Measurements from ENCODE around the gene DLEU7.

DLEU7 gene

GRCh38 chr13:50843257-50844083, at the start of gene DLEU7:
DLEU7 (minus strand) TSS chr13:50843692; CDS start chr13:50843646, 46 bp downstream.
- no peak for DNase-seq (ENCODE audit: low spot score)

DNA sequence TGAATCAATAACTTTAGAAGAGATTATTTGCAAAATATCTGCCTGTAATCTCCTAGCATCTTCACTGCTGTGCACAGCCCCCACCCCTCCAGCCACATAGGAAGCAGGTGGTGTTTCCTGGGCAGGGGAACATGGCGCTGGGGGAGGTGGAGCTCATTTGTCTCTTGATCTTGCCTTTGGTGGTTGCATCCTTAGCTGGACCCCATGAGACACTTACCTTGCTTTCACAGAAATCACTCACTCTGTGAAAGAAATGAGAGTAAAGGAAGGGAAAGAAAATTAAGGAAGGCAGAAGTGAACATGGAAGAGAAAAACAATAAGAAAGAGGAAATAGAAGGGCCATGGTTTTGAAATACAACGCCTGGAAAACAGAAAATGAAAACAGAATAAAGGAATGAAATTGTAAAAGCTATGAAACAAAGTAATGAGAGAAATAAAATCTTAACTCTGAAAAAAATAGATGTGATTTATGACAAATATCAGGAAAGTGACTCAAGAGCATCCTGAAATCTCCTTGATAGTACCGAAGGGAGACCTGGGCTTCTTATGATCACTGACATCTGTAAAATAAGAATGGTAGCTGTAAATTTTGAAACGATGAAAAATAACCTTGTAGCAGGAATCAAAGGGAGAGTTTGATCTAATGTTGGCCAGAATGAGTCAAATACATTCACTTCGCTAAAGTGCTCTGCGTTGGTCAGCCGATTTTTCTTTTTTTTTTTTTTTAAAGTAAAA, 48.9 kb upstream of the DLEU7 start:
- no peak for DNase-seq (ENCODE audit: low spot score)

DNA sequence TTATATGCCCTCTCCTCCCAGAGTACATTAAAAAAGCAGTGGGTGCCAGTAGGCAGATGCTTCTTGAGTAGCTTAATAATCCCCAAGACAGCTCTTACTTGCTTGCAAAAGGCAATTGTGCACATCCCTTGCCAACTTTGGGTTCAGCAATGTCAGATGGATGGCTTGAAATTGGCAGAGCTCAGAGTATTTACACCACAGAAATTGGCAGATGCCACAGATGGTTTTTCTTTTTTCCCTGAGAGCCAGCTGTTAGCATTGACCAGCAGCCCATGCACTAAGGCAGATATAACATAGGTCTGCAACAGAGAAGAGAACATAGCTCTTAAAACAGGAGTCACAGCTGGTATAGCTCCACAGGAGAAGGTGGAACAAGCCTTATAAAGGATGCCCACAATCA, 47.7 kb upstream of the DLEU7 start:
- no peak for DNase-seq (ENCODE audit: low spot score)

- DNase-seq (ENCODE audit: low spot score): no peak
Observed at GRCh38 chr13:50889317-50889716, 45.8 kb upstream of the DLEU7 start.

DNA sequence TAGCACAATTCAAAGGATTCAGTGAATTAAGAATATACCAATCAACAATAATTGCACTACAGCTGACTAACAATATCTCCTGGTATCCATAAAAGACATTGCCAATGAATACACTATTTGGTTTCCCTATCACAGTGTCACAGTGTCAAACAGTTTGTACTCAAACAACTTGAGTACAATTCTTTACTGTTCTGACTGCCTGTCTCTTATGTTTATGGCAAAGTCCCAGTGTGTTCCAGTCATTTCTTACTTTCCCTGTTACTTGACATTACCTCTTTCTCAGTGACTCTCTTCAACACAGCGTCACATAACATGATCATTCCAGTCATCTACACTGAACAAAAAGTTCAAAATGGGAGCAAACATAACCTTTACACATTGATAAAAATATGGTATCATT, 44.9 kb upstream of the DLEU7 start:
- DNase-seq (ENCODE audit: low spot score): no peak

DNA sequence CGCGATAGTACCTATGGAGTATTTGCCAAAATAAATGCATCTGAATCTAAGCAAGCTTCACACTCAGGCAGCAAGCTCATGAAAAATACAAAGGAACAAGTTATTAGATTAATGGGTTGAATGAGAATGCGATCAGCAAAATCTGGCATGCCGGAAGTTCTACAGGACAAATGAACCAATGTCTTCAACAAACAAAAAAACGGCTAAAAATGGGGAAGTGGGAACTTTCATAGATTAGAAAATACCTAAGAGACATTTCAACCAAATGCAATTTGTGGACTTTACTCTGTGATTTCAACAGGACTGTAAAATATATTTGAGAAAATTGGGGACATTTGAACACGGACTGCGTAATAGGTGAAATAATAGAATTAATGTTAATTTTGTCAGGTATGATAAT, 43.7 kb upstream of the DLEU7 start:
- no peak for DNase-seq (ENCODE audit: low spot score)

DNA sequence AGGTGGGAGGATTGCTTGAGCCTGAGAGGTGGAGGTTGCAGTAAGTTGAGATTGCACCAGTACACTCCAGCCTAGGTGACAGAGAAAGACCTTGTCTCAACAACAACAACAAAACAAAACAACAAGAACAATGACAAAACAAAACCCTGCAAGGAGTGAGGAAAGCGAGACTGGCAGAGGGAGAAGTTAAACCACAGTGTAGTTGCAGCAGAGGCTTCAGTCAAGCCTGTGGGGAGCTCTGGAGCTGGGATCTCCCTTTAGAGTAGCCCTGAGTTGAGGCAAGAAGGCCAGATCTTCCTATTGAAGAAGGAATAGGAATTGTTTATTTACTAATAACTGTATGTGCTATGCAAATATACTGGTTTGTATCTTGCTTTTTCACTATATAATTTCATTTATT, 40.8 kb upstream of the DLEU7 start:
- DNase-seq (ENCODE audit: low spot score): no peak

- DNase-seq (ENCODE audit: low spot score): no peak
Observed at GRCh38 chr13:50883728-50884127, 40.2 kb upstream of the DLEU7 start.

DNA sequence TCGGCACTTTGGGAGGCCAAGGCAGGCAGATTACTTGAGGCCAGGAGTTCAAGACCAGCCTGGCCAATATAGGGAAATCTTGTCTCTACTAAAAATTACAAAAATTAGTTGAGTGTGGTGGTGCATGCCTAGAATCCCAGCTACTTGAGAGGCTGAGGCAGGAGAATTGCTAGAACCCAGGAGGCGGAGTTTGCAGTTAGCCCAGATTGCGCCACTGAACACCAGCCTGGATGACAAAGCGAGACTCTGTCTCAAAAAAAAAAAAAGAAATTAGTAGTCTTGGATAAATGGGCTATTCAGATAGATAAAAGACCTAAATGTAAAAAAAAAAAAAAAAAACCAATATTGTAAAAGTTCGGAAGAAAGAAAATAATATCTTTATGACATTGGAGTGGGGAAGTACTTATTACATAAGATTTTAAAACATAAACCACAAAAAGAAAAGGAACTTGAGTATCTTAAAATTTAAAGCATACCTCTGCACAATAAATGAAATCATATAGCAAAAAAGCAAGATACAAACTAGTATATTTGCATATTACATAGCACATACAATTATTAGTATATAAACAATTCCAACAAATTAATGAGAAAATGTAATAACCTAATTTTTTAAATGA, 39.4 kb upstream of the DLEU7 start:
- no peak for DNase-seq (ENCODE audit: low spot score)

GRCh38 chr13:50873991-50874390, 30.5 kb upstream of the DLEU7 start:
- no peak for DNase-seq (ENCODE audit: low spot score)

DNA sequence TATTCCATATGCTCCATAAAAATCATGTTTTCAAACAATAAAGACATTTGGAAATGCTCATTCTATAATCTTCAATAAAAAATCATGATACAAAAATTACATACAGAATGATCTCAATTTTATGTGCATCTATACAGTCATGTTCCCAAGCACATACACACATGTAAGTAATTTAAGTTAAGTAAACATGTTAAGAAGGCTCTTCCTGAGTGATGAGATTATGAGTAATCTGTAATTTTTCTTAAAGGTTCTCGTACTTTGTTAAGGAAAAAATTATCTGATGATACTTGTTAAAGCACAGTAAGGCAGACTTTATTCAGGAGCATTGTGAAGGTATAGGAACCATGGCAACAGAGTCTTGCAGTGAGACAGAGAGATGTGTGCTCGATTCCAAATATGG, 30.0 kb upstream of the DLEU7 start:
- DNase-seq (ENCODE audit: low spot score): no peak

GRCh38 chr13:50871405-50871804, 27.9 kb upstream of the DLEU7 start:
- DNase-seq (ENCODE audit: low spot score): no peak

DNA sequence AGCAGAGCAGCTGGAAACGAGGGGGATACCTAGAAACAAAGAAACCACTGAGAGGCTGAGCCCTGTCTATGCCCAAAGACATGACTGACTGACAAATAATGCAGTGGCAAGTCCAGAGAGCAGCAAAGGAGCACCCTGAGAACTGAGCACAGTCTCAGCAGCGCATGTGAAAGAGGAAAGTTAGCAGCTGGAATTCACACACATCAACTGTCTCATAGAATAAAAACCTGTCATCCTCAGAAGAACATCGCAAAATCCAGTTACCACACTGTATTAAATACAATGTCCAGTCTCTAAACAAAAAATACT, 24.1 kb upstream of the DLEU7 start:
- DNase-seq (ENCODE audit: low spot score): no peak

DNA sequence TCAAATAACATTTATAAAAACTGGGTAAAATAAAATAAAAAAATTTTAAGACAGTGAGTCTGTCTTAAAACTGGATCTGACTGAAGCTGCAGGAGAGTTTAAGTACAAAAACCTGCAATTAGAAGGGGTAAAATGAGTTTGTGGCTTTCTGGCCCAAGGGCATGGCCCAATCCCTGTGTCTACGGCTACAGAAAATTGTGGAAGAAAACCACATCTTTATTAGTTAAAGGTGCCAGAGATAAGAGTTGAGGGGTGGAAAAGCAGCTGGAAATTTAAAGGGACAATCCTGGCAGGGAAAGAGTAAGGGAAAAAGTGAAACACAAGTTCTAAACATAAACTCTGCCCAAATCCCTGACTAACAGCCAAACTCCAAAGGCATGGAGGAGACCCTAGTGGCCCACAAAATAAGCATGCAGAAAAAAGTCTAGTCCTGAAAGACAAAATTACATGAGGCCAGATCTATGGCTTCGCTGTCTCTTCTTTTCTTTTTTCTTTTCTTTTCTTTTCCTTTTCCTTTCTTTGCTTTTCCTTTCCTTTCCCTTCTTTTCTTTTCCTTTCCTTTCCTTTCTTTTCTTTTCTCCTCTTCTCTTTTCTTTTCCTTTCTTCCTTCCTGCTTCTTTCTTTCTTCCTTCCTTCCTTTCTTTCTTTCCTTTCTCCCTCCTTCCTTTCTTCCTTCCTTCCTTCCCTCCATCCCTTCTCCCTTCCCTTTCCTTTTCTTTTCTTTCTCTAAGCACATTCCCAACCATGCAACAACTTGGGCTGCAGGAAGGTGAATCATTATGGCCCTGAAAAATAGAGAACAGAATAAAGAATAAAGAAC, 23.5 kb upstream of the DLEU7 start:
- DNase-seq (ENCODE audit: low spot score): no peak

- DNase-seq (ENCODE audit: low spot score): no peak
Observed at GRCh38 chr13:50864492-50864891, 21.0 kb upstream of the DLEU7 start.

- no peak for DNase-seq (ENCODE audit: low spot score)
Observed at GRCh38 chr13:50855681-50856080, 12.2 kb upstream of the DLEU7 start.

DNA sequence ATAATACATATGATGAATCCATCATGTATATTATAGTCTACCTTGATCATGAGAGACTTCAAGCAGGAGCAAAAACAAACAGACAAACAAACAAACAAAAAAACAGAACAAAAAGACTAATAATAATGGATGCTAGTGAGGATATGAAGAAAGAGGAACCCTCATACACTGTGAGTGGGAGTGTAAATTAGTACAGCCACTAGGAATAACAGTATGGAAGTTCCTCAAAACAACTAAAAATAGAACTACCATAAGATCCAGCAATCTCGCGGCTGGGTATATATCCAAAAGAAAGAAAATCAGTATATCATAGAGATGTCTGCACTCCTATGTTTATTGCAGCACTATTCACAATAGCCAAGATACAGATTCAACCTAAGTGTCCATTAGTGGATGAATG, 7.0 kb upstream of the DLEU7 start:
- no peak for DNase-seq (ENCODE audit: low spot score)

DNA sequence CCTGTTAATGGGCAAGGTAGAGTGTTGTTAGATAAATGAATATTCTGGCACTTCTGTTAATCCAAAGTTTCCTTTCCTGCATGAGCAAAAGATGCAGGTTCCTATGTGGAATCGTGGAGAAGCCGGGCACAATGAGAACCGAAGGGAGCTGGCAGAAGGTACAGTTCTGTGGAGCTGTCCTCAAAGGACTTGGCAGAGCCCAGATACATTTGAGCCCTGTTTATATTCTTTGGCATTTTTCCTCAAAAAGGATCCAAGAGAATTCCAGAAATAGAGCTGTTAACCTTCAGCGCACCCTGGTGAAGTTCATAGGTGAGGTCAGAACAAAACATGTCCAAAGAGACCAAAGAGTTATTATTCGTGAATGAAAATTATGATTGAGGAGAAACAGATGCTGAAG, 4.0 kb upstream of the DLEU7 start:
- no peak for DNase-seq (ENCODE audit: low spot score)

DNA sequence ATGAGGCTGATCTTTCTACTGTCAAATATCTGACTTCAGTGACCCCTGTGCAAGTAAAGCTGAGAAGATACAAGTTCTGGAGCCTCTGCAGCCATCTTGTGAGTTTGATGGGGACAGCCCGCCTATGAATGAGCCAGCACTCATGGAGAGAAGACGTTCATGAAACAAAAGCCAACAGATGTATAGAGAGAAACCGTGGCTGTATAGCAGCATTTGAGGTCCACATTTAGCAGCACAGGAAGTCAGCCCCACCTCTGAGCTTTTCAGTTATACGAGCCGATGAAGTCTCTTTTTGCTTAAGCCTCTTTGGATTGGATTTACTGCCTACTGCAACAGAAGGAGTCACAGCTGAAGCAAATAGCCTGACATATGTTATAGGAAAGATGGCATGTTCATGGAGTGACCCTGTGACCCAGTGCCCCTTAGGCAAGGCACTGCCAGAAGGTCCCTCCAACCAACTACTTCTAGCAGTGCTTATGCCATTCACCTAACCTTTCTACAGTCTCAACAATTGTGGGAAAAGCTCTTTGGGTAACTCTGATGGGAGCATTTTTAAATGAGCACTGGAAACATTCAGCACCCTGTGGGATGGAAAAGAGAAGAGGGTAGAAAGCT, 3.5 kb upstream of the DLEU7 start:
- no peak for DNase-seq (ENCODE audit: low spot score)

- DNase-seq (ENCODE audit: low spot score): no peak
Observed at GRCh38 chr13:50845211-50845610, 1.7 kb upstream of the DLEU7 start.

GRCh38 chr13:50844084-50844875, 788 bp upstream of the DLEU7 start:
- DNase-seq (ENCODE audit: low spot score): no peak
